ENCODE results near the gene YWHAQ. TPM values are rescaled to one million over a fixed set of nuclear protein-coding genes. Genes with fewer than 3 reads are reported as not detected.

The YWHAQ gene
- total and polyA plus RNA-seq, 9 of the 15 experiments (the other 6 are each of a cell fraction or from before 2014, with no cell fraction given), result 63.1 to 359 (median 203) TPM

DNA sequence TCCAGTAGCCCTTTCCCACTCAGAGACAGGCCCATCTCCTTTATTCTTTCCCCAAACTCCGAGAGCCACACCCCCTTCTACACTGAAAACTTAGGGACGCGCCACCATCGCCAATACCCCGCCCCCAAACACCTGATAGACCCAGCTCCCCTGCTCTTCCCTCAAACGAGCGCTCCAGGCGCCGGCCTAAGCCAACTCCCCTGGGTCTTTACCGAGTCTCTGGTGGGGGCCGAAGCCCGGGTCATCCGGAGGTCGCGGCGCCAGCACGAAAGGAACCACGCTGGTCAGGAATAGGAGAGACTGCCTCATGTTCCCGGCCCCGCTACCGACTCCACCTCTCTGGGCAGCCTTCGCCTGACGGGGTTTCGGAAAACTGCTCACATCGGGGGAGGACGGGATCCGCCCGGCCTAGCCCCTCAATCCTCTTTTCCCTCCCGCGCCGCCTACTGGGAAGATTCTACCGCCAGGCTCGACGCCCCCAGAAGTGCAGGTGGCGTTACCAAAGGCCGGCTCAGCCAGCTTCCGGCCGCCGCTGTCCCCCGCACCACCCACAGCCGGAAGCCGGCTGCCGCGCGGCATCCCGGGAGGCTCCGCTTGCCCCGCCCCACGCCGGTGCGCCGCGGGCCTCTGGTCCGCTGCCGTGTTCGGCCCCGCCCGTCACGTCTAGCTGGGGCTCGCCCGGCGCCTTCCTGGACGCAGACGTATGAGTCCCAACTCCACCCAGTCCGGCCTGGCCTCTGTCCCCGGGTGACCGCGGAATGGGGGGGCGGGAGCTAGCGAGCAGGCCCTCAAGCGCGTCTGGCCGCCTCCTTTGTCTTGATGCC, 75.3 kb downstream of the YWHAQ start, which contains the start of gene ADAM17 (continued):
- TF ChIP-seq, protein P1, sequence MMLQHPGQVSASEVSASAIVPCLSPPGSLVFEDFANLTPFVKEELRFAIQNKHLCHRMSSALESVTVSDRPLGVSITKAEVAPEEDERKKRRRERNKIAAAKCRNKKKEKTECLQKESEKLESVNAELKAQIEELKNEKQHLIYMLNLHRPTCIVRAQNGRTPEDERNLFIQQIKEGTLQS (IDR thresholded peaks at IDR 0.05), result no peak
- TF ChIP-seq, protein P1 (CRISPR knock-in tag; conservative IDR thresholded peaks at IDR 0.05), result 0 out of 2 replicates have a peak, but pooled peaks have one; percentile 1
- peak; percentile 72 for TF ChIP-seq SIN3B (IDR thresholded peaks at IDR 0.05; ENCODE audit: low read depth)
- TF ChIP-seq FOXA3 (CRISPR knock-in tag; conservative IDR thresholded peaks at IDR 0.05 in 1 of 2, IDR thresholded peaks at IDR 0.05 in 1 of 2), result peak in 1 of 2 experiments; percentile 37; a peak in 1 of 4 replicates
- TF ChIP-seq EP400 (IDR thresholded peaks at IDR 0.05), result peak; percentile 92
- TF ChIP-seq HCFC1 (IDR thresholded peaks at IDR 0.05; ENCODE audit: low read depth, low read length), result peak; percentile 58; the same call in 1 of the 2 replicates
- TF ChIP-seq RBBP5 (IDR thresholded peaks at IDR 0.05; ENCODE audit: borderline replicate concordance, insufficient read depth, low read length, poor library complexity, severe bottlenecking), result peak; percentile 99
- no peak for TF ChIP-seq CHCHD3 (CRISPR knock-in tag; IDR thresholded peaks at IDR 0.05)
- no peak for TF ChIP-seq ATF1 (CRISPR knock-in tag; IDR thresholded peaks at IDR 0.05)
- peak; percentile 82 for TF ChIP-seq ATF1 (tag; IDR thresholded peaks at IDR 0.05)
- no peak for TF ChIP-seq ZNF695 (CRISPR knock-in tag; IDR thresholded peaks at IDR 0.05)
- TF ChIP-seq HDAC8 (tag; IDR thresholded peaks at IDR 0.05), result 0 out of 2 replicates have a peak, but pooled peaks have one; percentile 52
- TF ChIP-seq XRCC5 (IDR thresholded peaks at IDR 0.05; ENCODE audit: low read depth, low read length), result no peak
- 0 out of 2 replicates have a peak, but pooled peaks have one; percentile 19 for TF ChIP-seq DIDO1 (tag; IDR thresholded peaks at IDR 0.05; ENCODE audit: low read depth)
- TF ChIP-seq, protein P2, sequence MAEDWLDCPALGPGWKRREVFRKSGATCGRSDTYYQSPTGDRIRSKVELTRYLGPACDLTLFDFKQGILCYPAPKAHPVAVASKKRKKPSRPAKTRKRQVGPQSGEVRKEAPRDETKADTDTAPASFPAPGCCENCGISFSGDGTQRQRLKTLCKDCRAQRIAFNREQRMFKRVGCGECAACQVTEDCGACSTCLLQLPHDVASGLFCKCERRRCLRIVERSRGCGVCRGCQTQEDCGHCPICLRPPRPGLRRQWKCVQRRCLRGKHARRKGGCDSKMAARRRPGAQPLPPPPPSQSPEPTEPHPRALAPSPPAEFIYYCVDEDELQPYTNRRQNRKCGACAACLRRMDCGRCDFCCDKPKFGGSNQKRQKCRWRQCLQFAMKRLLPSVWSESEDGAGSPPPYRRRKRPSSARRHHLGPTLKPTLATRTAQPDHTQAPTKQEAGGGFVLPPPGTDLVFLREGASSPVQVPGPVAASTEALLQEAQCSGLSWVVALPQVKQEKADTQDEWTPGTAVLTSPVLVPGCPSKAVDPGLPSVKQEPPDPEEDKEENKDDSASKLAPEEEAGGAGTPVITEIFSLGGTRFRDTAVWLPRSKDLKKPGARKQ (CRISPR knock-in tag; IDR thresholded peaks at IDR 0.05), result no peak
- TF ChIP-seq ZNF143 (CRISPR knock-in tag; IDR thresholded peaks at IDR 0.05), result peak; percentile 78
- no peak for TF ChIP-seq TAF15 (IDR thresholded peaks at IDR 0.05; ENCODE audit: low read depth, low read length)
- no peak for TF ChIP-seq U2AF1 (optimal IDR thresholded peaks at IDR 0.05; ENCODE audit: low read depth, low read length)
- TF ChIP-seq KDM2B (CRISPR knock-in tag; IDR thresholded peaks at IDR 0.05), result no peak
- TF ChIP-seq, protein P3, sequence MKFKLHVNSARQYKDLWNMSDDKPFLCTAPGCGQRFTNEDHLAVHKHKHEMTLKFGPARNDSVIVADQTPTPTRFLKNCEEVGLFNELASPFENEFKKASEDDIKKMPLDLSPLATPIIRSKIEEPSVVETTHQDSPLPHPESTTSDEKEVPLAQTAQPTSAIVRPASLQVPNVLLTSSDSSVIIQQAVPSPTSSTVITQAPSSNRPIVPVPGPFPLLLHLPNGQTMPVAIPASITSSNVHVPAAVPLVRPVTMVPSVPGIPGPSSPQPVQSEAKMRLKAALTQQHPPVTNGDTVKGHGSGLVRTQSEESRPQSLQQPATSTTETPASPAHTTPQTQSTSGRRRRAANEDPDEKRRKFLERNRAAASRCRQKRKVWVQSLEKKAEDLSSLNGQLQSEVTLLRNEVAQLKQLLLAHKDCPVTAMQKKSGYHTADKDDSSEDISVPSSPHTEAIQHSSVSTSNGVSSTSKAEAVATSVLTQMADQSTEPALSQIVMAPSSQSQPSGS (CRISPR knock-in tag; IDR thresholded peaks at IDR 0.05), result 0 out of 2 replicates have a peak, but pooled peaks have one; percentile 30
- peak; percentile 63 for TF ChIP-seq SP1 (CRISPR knock-in tag; IDR thresholded peaks at IDR 0.05)
- TF ChIP-seq FOXA1 (IDR thresholded peaks at IDR 0.05; ENCODE audit: borderline replicate concordance), result no peak
- no peak for TF ChIP-seq ASH1L (IDR thresholded peaks at IDR 0.05; ENCODE audit: borderline replicate concordance, low read depth, partially characterized antibody)
- peak; percentile 45 to 47; a peak in 2 of 4 replicates for TF ChIP-seq TRIM24 (IDR thresholded peaks at IDR 0.05)
- TF ChIP-seq GTF2F1 (IDR thresholded peaks at IDR 0.05; ENCODE audit: low read depth, low read length), result no peak
- peak; percentile 34 for TF ChIP-seq HDAC3 (IDR thresholded peaks at IDR 0.05; ENCODE audit: borderline replicate concordance, partially characterized antibody)

Data from K562 (cell line).